ENCODE data around the gene KCNJ14.

Gene KCNJ14

GRCh38 chr19:48445606-48446481, 9.5 kb upstream of the KCNJ14 start, which contains the start of gene GRWD1:
GRWD1 (plus strand) TSS chr19:48445983; CDS start chr19:48446006, 23 bp downstream.
- peak; percentile 99 for DNase-seq

- DNase-seq = no peak
These were observed 8.8 kb upstream of the KCNJ14 start for GRCh38 chr19:48446579-48446978.

- DNase-seq = no peak
These were observed 6.8 kb upstream of the KCNJ14 start for GRCh38 chr19:48448563-48448962.

- DNase-seq = no peak
These were observed 4.9 kb upstream of the KCNJ14 start for GRCh38 chr19:48450441-48450840.

GRCh38 chr19:48450863-48451262, 4.5 kb upstream of the KCNJ14 start:
- no peak for DNase-seq

GRCh38 chr19:48451624-48452023, 3.8 kb upstream of the KCNJ14 start:
- DNase-seq = no peak

- DNase-seq = no peak
These were observed 2.8 kb upstream of the KCNJ14 start for GRCh38 chr19:48452289-48453190.

GRCh38 chr19:48454150-48454730, 1.1 kb upstream of the KCNJ14 start:
- DNase-seq = no peak

- no peak for DNase-seq
These were observed 661 bp downstream of the KCNJ14 start for GRCh38 chr19:48455908-48456562.

- DNase-seq = no peak
These were observed 1.5 kb downstream of the KCNJ14 start for GRCh38 chr19:48456864-48457263.

GRCh38 chr19:48458016-48458415, 2.6 kb downstream of the KCNJ14 start:
- no peak for DNase-seq

- DNase-seq = no peak
These were observed 6.2 kb downstream of the KCNJ14 start for GRCh38 chr19:48461651-48461981.

GRCh38 chr19:48461982-48462655, 6.7 kb downstream of the KCNJ14 start:
- no peak for DNase-seq

GRCh38 chr19:48465215-48465614, 9.8 kb downstream of the KCNJ14 start:
- no peak for DNase-seq

- peak; percentile 77 for DNase-seq
These were observed 11.4 kb downstream of the KCNJ14 start for GRCh38 chr19:48466561-48467325.

GRCh38 chr19:48468772-48469288, 13.5 kb downstream of the KCNJ14 start:
- DNase-seq = peak; percentile 100

GRCh38 chr19:48469289-48469881, 14.0 kb downstream of the KCNJ14 start, which contains the start of gene CYTH2:
CYTH2 (plus strand) TSS chr19:48469369; CDS start chr19:48469508, 139 bp downstream.
- peak; percentile 85 for DNase-seq

GRCh38 chr19:48469934-48470680, 14.7 kb downstream of the KCNJ14 start:
- no peak for DNase-seq

- no peak for DNase-seq
These were observed 15.5 kb downstream of the KCNJ14 start for GRCh38 chr19:48470856-48471255.

GRCh38 chr19:48471836-48472235, 16.5 kb downstream of the KCNJ14 start:
- DNase-seq = no peak
